ENCODE results near the gene ETNK1.

ETNK1 gene

DNA sequence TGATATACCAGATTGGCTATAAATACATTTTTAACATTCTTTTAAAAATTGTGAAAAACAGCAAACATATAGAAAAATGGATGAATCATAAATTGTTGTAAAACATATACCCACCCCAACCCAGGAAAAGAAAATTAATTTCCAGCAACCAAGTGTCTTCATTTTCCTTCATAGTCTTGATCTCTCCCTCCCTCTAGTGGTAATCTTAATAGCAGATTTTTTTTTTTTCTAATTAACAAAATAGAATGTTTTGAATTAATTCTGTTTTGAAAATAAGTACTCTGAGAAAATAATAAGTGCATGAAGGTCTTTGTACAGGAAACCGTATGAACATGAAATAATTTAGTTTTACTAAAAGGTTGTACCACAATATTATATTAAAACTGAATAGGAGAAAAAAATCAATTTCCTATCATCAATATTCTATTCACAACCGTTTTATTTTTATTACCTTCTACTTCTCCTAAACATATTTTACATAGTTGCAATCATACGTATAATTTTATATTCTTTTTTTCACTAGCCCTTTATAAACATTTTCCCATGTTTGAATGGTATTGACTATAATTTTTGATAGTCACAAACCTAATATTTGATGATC lies 7.0 kb downstream of the ETNK1 start:
- DNase-seq, result no peak

DNA sequence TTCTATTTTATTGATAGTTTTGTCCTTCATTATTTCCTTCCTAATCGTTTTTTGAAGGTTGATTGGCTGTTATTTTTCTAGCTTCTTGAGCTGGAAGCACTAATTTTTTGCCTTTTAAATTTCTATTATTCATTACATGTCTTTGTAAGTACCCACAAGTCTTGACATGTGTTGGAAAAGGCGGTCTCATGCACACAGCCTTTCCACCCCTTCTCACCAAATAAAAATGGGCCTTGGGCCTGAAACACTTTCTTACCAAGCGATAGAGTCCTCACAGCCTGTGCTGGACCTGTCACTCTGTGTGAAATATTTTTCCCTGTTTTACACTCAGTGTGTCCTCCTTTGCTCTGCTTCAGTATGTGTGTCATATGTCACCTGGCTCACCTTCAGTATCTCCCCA lies 9.9 kb downstream of the ETNK1 start:
- no peak for DNase-seq

DNA sequence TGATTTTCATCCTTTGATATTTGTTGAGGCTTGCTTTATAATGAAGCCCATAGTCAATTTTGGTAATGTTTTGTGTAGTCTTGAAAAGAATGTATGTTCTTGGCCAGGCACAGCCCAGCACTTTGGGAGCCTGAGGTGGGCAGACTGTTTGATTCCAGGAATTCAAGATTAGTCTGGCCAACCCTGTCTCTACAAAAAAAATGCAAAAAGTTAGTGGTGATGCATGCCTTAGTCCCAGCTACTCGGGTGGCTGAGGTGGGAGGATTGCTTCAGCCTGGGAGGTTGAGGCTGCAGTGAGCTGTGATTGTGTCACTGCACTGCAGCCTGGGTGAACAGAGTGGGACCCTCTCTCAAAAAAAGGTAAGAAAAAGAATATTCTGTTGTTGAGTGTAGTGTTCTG lies 10.8 kb downstream of the ETNK1 start:
- DNase-seq, result no peak

DNA sequence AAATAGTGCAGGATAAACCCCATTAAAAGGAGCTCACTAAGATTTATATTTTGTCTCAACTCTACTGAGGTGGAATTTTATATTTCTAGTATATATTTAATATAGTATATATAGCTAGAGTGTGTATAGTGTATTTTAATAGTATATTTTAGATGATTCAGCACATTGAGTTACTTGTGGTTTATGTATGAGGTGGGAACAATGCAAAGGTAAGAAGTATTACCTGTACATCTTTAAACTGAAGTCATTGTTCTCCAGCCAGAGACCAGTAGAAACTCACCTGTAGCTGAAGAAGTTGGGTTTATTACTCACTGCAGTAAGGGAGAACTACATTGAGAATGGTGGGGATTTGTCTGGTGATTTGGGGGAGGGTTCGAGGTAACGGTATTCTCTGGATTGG lies 15.9 kb downstream of the ETNK1 start:
- DNase-seq, result no peak

DNA sequence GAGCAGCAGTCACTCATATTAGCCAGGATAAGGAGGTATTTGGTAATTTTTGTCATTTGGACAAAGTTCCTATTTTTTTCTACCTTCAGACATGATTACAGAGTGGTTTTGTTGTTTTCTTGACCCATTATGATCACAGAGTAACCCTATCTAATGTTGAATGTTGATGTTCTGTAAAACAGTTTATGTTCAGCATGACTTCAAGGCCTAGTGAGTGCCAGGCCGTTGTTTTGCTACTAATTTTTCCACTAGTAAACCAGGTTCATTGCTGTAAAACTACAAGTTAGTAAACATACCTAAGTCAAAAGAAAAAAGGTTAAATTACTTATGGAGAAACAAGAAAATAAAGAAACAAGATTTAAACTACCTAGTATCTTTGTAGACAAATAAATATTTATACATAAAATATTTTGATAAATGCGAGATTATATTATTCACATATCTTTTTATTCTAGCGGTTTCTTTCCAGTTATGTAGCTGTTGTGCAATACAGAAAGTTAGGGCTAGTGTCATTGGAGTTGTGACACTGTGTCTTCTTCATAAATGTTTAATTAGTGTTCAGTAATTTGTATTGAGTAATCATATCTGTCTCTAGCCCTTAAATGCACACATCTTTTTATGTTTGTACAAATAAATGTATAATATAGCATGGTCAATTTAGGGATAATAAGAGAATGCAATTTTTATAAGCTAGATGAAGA lies 16.5 kb downstream of the ETNK1 start:
- DNase-seq, result no peak

DNA sequence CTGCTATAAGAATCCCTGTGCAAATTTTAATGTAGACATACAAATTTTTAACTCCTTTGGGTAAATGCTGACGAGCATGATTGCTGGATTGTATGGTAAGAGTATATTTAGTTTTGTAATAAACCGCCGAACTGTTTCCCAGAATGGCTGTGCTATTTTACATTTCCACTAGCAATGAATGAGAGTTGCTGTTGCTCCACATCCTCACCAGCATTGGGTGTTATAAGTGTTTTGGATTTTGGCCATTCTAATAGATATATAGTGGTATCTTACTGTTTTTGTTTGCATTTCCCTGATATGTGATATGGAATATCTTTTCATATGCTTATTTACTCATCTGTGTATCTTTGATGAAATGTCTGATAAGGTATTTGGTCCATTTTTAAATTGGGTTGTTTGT lies 23.7 kb downstream of the ETNK1 start:
- DNase-seq, result no peak

DNA sequence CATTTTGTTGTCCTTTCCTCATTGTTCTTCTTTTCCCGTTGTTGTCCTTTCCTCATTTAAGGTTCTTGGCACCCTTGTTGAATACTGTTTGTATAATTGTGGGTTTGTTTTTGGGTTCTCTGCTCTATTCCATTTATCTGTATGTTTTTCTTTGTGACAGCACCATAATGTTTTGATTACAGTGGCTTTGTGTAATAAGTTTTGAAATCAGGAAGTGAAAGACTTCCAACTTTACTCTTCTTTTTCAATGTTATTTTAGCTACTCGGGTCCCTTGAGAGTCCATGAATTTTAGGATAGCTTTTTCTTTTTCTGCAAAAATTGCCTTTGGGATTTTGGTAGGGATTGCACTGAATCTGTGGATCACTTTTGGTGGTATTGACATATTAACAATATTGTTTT lies 28.1 kb downstream of the ETNK1 start:
- no peak for DNase-seq

DNA sequence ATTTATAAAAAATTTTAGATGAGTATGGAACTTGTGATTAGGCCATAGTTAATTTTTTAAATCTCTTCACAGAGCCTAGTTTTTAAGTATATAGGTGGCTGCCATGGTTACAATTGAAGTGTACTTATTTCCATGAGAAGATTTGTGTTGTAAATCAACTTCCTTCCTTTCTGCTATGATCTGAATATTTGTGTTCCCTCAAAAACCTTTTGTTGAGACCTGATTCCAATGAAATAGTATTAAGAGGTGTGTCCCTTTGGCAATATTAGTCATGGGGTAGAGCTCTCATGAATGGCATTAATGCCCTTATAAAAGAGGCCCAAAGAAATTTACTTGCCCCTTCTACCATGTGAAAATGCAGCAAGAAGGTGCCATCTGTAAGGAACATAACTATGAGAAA lies 28.8 kb downstream of the ETNK1 start:
- no peak for DNase-seq

DNA sequence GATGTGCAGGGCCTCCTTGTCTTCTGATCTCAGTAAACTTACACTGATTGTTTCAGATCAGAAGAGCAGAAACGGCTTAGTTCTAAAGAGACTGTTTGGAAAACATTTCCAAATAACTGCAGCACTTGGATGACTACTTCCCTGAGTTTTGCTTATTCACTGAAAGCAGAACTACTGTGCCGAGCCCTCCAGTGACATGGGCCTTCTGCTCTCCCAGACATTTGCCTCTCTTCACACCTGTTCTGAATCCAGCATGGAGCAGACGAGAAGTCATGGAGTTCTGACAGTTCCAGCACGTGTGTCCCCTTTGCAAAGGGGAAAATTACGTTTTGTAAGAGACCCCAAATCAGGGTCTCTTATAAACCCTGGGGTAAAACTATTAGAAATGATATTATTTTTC lies 31.4 kb downstream of the ETNK1 start:
- no peak for DNase-seq

DNA sequence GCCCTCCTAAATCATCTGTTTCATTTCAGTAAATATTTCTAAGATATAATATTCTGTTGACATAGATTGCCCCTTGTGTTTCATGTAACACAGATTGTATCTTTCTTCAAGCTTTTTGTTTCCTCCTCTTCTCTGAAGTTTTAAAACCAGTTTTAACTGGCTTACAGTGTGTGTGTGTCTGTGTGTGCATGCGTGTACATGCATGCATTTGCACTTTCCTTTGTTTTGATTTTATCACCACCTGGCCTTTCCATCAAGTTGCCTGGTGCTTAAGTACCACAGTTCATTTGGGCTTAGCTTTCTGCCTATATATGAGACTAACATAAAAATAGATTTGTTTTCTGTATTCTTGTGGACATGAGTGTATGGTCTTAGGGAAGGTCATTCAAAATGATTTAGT lies 31.9 kb downstream of the ETNK1 start:
- DNase-seq, result no peak

DNA sequence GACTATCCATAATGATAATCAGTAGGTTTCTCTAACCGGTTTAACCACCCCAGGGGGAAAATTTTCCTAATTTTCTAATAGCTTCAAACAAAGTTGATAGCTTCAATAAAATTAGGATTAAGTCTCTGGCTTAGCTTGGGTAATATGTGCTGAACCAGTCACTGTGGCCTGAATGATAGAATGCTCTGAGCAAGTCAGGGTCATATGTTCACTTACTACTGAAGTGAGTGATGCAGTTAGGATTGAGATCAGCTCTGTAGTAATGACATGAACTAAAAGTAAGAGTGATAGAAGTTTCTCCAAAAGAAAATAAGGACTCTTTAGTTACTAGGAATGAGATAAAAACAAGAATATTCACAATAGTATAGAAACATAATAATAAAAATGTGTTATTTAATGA lies 32.6 kb downstream of the ETNK1 start:
- DNase-seq, result no peak

DNA sequence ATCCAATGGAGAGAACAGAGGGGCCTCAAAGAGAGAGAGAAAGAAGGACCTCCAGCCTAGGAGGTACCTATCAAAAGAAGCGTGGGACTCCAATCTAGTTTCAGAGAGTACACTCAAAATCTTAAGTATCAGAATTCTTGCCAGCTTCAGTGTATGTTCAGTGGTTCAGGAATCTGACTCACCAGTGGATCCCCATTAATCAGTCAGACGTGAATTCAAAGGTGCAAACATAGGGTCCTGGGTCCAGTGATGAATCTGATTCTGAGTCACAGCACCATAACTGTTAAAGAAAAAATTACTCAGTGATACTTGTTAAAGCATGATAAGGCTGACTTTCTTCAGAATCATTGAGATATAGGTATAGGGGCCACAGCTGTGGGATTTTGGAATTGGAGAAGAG lies 33.2 kb downstream of the ETNK1 start:
- DNase-seq, result no peak

DNA sequence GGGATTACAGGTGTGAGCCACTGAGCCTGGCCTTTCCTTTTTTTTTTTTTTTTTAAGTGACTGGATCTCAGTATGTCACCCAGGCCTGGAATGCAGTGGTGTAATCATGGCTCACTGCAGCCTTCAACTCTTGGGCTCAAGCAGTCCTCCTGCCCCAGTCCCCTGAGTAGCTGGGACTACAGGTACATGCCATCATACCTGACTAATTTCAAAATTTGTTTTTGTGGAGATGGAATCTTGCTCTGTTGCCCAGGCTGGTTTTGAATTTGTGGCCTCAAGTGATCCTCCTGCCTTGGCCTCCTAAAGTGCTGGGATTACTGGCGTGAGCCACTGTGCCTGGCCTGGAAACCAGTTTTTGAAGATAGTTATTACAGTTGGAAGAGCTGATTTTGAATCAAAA lies 37.4 kb downstream of the ETNK1 start:
- no peak for DNase-seq

DNA sequence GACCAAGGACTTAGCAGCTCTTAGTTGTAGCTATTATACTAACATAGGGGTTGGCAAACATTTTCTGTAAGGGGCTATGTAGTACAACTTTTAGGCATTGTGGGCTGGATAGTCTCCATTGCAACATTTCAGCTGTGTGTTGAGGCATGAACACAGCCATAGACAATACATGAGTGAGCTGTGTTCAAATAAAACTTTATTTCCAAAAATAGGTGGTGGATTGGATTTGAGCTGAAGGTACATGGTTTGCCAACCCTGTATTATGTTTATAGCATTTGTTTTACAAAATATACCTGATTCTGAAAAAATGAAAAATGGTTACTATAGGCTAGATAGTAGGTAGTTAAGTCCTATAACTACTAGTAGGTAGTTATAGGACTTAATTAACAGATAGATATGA lies 40.5 kb downstream of the ETNK1 start:
- DNase-seq, result no peak

DNA sequence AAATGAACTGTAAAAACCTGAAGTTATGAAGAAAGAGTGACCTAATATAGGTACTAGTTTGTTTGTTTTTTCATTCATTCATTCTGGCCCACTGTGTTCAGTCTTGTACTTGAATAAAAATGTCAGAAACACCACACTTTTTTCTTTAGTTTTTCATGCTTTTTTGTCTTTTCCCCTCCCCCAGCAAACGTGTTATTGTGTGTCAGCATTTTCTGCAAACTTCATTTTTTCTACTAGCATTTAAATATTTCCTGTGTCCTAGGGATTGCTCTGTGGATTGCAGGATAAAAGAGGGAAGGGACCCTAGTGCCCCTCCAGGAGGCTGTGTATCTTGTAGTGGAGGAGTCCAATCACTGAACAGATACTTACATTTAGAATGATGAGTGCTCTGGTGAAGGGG lies 42.2 kb downstream of the ETNK1 start:
- DNase-seq, result no peak

DNA sequence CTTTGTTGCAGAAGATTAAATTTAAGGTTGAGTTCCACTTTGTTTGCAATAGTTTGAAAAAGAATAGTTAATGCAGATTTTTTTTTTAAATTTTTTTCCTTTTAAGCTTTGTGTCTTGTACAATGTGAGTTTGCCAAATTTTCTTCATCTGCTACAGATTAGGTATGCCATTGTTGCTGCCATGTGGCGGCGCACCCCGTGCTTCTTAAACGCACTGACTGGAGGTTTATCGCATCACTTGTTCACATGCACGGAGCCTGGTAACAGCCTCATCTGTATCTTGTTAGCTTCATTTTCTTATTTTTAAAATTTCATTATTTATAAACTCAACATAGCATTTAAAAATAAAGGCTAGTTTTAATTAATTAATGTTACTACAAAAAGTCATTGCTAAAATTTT lies 43.5 kb downstream of the ETNK1 start:
- no peak for DNase-seq

DNA sequence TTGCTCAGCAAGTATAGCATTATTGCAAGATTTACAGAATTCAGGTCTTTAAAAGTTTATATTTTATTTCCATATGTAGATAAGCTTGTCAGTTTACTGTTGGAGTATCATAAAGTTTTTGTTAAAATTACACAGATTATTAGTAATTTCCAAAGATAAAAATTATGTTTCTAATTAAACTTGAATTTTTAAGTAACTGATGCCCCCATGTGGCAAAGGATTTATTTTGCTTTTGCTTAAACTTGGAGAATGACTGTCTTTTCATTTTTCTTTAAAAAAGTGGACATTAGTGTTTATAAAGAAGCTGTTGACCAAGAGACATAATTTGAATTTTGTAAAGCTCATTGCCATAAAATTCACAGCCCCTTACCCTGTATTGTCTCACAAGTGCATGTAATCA lies 45.8 kb downstream of the ETNK1 start:
- no peak for DNase-seq

DNA sequence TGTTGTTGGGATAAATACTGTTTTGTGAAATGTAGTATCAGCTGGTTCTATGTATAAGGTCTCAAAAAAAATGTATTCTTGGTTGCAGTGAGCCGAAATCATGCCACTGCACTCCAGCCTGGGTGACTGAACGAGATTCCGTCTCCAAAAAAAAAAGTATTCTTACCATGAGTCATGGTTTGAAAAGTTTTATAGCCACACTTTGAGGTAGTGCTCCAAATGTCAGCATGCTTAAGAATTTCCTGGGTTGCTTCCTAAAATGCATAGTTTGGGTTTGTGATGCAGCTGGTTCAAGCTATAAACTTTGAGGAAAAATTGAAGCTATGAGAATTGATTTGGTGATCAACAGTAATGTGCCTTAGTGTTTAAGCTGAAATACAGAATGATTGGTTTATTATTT lies 48.0 kb downstream of the ETNK1 start:
- no peak for DNase-seq

DNA sequence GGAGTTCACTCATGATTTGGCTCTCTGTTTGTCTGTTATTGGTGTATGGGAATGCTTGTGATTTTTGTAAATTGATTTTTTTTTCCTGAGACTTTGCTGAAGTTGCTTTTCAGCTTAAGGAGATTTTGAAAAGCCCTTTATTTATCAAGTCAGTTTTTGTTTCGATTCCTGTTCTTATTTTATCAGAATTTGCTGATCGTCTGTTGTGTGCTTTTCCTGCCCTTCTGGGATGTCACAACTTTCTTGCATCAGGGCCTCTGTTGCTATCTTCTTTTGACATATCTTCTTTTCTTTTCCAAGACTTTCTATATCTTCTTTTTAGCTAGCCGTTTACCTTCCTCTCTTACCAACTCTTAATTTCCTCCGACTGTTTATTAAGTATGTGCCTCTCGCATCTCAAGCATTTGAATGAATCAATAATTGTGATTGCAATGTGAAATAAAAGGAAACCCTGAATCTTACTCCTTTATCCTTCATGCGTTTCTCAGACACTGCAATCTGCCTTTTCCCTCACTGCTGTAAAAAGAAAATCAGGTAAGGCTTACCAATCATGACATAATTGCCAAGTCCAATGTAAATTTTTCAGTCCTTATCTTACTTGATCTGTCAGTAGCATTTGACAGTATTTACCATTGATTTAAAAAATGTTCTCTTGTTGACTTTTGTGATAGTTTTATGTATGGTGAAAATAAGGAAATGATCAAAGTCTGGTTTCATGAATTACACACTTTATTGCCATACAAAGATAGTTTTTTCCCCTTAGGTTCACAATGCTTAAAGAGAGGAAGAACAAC lies 53.0 kb downstream of the ETNK1 start:
- DNase-seq, result no peak

DNA sequence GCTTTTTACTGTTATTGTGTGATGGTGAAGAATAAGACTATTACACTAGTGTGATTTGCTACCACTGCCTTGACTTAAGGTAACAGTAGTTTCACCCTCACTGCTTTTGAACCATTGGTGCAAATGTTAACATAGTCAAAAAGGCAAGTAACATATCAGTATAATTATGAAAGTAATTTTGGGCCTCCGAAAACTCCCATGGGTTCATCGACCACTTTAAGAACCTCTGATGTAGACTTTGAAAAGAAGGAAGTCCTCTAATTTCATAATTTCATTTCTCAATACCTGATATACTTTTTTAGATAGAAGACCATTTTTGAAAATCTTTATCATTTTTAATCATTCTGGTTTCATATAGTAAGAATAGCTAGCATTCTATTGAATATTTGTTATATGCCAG lies 57.7 kb downstream of the ETNK1 start:
- DNase-seq, result no peak

DNA sequence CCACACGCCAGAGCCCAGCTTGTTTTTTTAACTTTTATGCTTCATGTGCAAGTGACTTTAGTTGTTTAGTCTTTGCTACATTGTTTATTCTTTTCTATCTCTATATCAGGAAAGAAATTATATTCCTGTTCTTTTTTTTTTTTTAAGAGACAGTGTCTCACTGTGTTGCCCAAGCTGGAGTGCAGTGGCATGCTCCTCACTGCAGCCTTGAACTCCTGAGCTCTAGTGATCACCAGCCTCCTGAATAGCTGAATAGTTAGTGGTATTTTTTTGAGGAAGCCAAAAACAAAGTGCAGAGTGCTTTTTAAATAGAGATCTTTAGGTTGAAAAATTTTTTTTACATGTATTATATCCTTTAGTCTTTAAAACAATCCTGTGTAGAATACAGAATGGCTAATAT lies 58.2 kb downstream of the ETNK1 start:
- no peak for DNase-seq

DNA sequence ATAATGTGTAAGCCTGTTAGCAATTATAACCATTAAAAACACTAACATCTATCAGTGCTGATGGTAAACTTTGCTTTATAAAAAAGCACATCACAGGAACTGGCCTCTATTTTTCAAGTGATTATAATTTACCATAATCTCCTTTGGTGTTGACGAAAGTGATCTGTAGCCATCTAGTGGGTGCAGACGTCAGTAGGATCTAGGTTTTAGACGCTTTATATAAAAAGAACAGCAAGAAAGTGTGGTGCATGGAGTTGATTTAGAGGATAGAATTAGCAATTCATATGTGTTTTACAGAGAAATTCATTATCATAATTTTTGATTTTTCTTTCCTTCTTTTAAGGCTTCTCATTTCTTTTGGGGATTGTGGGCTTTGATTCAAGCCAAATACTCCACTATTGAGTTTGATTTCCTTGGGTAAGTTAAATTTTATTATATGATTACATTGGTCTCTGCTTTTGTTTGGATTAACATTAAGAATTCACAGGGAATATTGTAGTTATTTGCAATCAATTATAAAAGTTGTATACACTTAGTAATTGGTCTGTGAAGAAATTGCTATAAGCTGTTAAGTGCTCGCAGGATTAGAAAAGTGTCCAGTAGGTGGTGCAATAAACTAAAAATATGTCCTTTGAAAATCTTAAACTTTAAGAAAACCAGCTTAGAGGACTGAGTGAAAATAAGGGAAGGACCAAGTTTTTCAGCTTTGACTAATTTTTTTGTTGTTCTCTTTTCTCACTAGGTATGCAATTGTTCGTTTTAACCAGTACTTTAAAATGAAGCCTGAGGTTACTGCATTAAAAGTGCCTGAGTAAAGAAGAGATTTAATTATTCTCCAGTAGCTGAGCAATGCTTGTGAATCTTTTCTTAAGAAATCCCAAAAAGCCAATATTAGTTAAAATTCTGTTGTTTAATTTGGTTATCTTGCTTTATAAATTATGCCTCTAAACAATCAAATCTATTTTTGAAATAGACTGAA lies 59.5 kb downstream of the ETNK1 start:
- no peak for DNase-seq

Data from nucleus accumbens (tissue), 56 donors.